Caco-2 (cell line): ENCODE results near the gene NR5A2. TPM values are rescaled to one million over a fixed set of nuclear protein-coding genes. Genes with fewer than 3 reads are reported as not detected.

ENCODE experiments used
- BruUV-seq: library from RNA; stranded (reverse); fragments of 400-500 nt; replicated peaks from 2 replicates; lab custom pipeline; 2021; lab: Mats Ljungman, UMichigan
- CTCF ChIA-PET: fragments of 300-600 bp; sonication (Branson Sonifier 250); formaldehyde crosslinking; loops from one replicate; lab custom pipeline; 2022; ENCODE audit warnings: antibody characterized with exemption; lab: Charles Lee
- POLR2A ChIA-PET: fragments of 300-600 bp; sonication (Branson Sonifier 250); formaldehyde crosslinking; loops from one replicate; lab custom pipeline; 2022; ENCODE audit warnings: antibody characterized with exemption; lab: Charles Lee
- DNase-seq, 2 experiments: peaks; one replicate each; pipeline versions ENCODE4 v3.0.0 to v3.0.0-alpha.2; 2020 to 2022
- H3K27me3 ChIP-seq: replicated peaks from 2 replicates; pipeline ENCODE4 v1.6.0; 2011; ENCODE audit warnings: low read length; ENCODE audit not compliant: control insufficient read depth, insufficient read depth
- H3K36me3 ChIP-seq: 2 replicates; pipeline ENCODE4 v1.5.1; 2011; ENCODE audit warnings: low read length; ENCODE audit not compliant: control insufficient read depth, insufficient read depth
- H3K4me1 ChIP-seq: fragments of 250-450 bp; sonication (Bioruptor Pico); 2 replicates; pipeline ENCODE4 v1.5.1; 2020; ENCODE audit warnings: mild to moderate bottlenecking
- H3K4me3 ChIP-seq: 2 replicates; pipeline ENCODE4 v1.5.1; 2011; ENCODE audit warnings: low read depth, mild to moderate bottlenecking, control low read depth, low read length
- H3K9me3 ChIP-seq: fragments of 250-450 bp; sonication (Bioruptor Pico); 2 replicates; pipeline ENCODE4 v1.5.1; 2020; ENCODE audit warnings: mild to moderate bottlenecking, moderate library complexity
- H3K27ac Mint-ChIP-seq: one replicate; pipeline ENCODE4 v1.8.0; 2022; ENCODE audit warnings: mixed read lengths; ENCODE audit not compliant: unreplicated experiment
- H3K27me3 Mint-ChIP-seq: one replicate; pipeline ENCODE4 v1.8.0; 2022; ENCODE audit warnings: mixed read lengths; ENCODE audit not compliant: insufficient read depth, unreplicated experiment
- H3K36me3 Mint-ChIP-seq: one replicate; pipeline ENCODE4 v1.8.0; 2022; ENCODE audit warnings: mild to moderate bottlenecking, mixed read lengths; ENCODE audit not compliant: insufficient read depth, unreplicated experiment
- H3K4me1 Mint-ChIP-seq: one replicate; pipeline ENCODE4 v1.8.0; 2022; ENCODE audit warnings: low read depth, mixed read lengths; ENCODE audit not compliant: unreplicated experiment
- H3K4me3 Mint-ChIP-seq: one replicate; pipeline ENCODE4 v1.8.0; 2022; ENCODE audit warnings: mild to moderate bottlenecking, moderate library complexity, mixed read lengths; ENCODE audit not compliant: unreplicated experiment
- H3K9me3 Mint-ChIP-seq: one replicate; pipeline ENCODE4 v1.8.0; 2022; ENCODE audit warnings: mixed read lengths; ENCODE audit not compliant: unreplicated experiment
- CTCF ChIP-seq, 2 experiments: fragments of 200-600 bp in 1 of 2; IDR thresholded peaks; 1 replicate in 1 of 2; 2 replicates in 1 of 2; pipeline versions ENCODE4 v1.5.1 to v1.8.0; 2011 to 2022; ENCODE audit warnings: antibody characterized with exemption in 1 of 2, control low read depth in 1 of 2, inconsistent platforms in 1 of 2, low read depth in 1 of 2, low read length in 1 of 2, mild to moderate bottlenecking in 1 of 2, moderate library complexity in 1 of 2; ENCODE audit not compliant: insufficient read depth in 1 of 2, severe bottlenecking in 1 of 2, unreplicated experiment in 1 of 2
- intact Hi-C: fragments of 100-400 bp; cut with micrococcal nuclease; formaldehyde crosslinking; loops from one replicate; pipeline ENCODE4 v1.10.0; 2022; ENCODE audit not compliant: unreplicated experiment
- total RNA-seq: library from RNA; stranded (reverse); gene quantifications from 2 replicates; pipeline ENCODE4 v1.2.3, GENCODE V29; 2022

NR5A2 gene
- total RNA-seq, 1 experiment from 2014 or later, result 6.5 TPM

- no peak for TF ChIP-seq CTCF (IDR thresholded peaks at IDR 0.05; ENCODE audit: insufficient read depth in 1 of 2, low read depth in 1 of 2, low read length in 1 of 2, severe bottlenecking in 1 of 2, unreplicated experiment in 1 of 2)
- ChIA-PET CTCF (no interaction called here), POLR2A (no interaction called here)
- no TSS peak for BruUV-seq
- no peaks in the 10 kb centered on the region for H3K9me3 ChIP-seq
- no peaks in the 10 kb centered on the region for H3K27me3 ChIP-seq
- Mint-ChIP-seq H3K36me3 (no peaks in the 10 kb centered on the region), H3K9me3 (no peaks in the 10 kb centered on the region), H3K27me3 (no peaks in the 10 kb centered on the region), H3K27ac (no peak overlapping the region), H3K4me1 (peaks cover 7% of the 10 kb centered on the region), H3K4me3 (no peak overlapping the region)
- 0 out of 2 replicates have a peak, but pooled peaks cover 1% of the 10 kb centered on the region for H3K36me3 ChIP-seq
- H3K4me1 ChIP-seq, result peaks cover 7% of the 10 kb centered on the region
- DNase-seq, result no peak
- no peak overlapping the region for H3K4me3 ChIP-seq
- intact Hi-C loops, result no loop called here
Observed at GRCh38 chr1:200115532-200115931, 88.0 kb downstream of the NR5A2 start.

GRCh38 chr1:200116324-200116723 is 88.8 kb downstream of the NR5A2 start:
- POLR2A ChIA-PET, result no interaction called here
- peaks cover 7% of the 10 kb centered on the region for H3K4me1 Mint-ChIP-seq
- no peak overlapping the region for H3K4me3 Mint-ChIP-seq
- no peaks in the 10 kb centered on the region for H3K9me3 ChIP-seq
- TF ChIP-seq CTCF (IDR thresholded peaks at IDR 0.05; ENCODE audit: insufficient read depth in 1 of 2, low read depth in 1 of 2, low read length in 1 of 2, severe bottlenecking in 1 of 2, unreplicated experiment in 1 of 2), result no peak
- H3K4me1 ChIP-seq, result peaks cover 7% of the 10 kb centered on the region
- no peak for DNase-seq
- H3K4me3 ChIP-seq, result no peak overlapping the region
- intact Hi-C loops, result no loop called here
- no peaks in the 10 kb centered on the region for H3K27me3 ChIP-seq
- H3K36me3 Mint-ChIP-seq, result no peaks in the 10 kb centered on the region
- H3K27me3 Mint-ChIP-seq, result no peaks in the 10 kb centered on the region
- 0 out of 2 replicates have a peak, but pooled peaks cover 1% of the 10 kb centered on the region for H3K36me3 ChIP-seq
- H3K9me3 Mint-ChIP-seq, result no peaks in the 10 kb centered on the region
- no peak overlapping the region for H3K27ac Mint-ChIP-seq
- CTCF ChIA-PET, result no interaction called here
- BruUV-seq, result no TSS peak

GRCh38 chr1:200118779-200119505 is 91.4 kb downstream of the NR5A2 start:
- DNase-seq, result no peak
- H3K9me3 Mint-ChIP-seq, result no peaks in the 10 kb centered on the region
- CTCF ChIA-PET, result no interaction called here

More at GRCh38 chr1:200118779-200119505, 91.4 kb downstream of the NR5A2 start:
- Histone ChIP-seq H3K36me3 (0 out of 2 replicates have a peak, but pooled peaks cover 1% of the 10 kb centered on the region), H3K27me3 (no peaks in the 10 kb centered on the region), H3K4me3 (no peak overlapping the region), H3K4me1 (peaks cover 7% of the 10 kb centered on the region), H3K9me3 (no peaks in the 10 kb centered on the region)
- no peaks in the 10 kb centered on the region for H3K27me3 Mint-ChIP-seq
- no peak overlapping the region for H3K4me3 Mint-ChIP-seq
- no peak for TF ChIP-seq CTCF (IDR thresholded peaks at IDR 0.05; ENCODE audit: insufficient read depth in 1 of 2, low read depth in 1 of 2, low read length in 1 of 2, severe bottlenecking in 1 of 2, unreplicated experiment in 1 of 2)
- no TSS peak for BruUV-seq
- H3K4me1 Mint-ChIP-seq, result no peaks in the 10 kb centered on the region
- intact Hi-C loops, result no loop called here
- POLR2A ChIA-PET, result no interaction called here
- no peak overlapping the region for H3K27ac Mint-ChIP-seq
- H3K36me3 Mint-ChIP-seq, result no peaks in the 10 kb centered on the region
